HFF-Myc (cell line): Measurements from ENCODE around the gene CSTPP1.
"Not testable (repeated sequence)": the region's sequence is repeated elsewhere in the genome, so short reads cannot be mapped to it uniquely, and the experiment has no call there.

Experiments used
- DNase-seq: peaks from one replicate; pipeline ENCODE4 v3.0.0-alpha.2; 2011; ENCODE audit warnings: low read depth; ENCODE audit errors: extremely low read depth
- H3K4me3 ChIP-seq: replicated peaks from 2 replicates; pipeline ENCODE4 v1.5.1; 2011; ENCODE audit warnings: low read depth, mild to moderate bottlenecking, control low read depth, low read length
- CTCF ChIP-seq: IDR thresholded peaks from 2 replicates; pipeline ENCODE4 v1.5.1; 2012; ENCODE audit warnings: mild to moderate bottlenecking, low read depth, low read length, control low read depth; ENCODE audit errors: missing control alignments

The CSTPP1 gene

DNA sequence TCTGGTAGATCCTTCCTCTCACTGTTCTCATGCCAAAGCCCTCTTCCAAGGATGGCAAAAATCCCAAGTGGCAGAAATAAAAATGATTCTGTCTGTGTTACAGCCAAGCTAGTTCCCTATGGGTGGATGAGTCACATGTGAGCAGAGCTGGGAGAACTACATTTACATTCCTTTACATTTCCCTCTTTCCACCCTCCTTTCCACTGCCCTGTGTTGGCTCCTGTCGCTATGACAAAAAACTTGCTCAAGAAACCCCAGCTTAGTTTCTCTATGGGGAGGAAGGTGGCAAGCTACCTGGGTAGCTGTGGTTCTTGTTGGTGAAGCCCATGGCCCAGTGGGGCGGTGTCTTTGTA lies 268.1 kb downstream of the CSTPP1 start:
- DNase-seq: no peak
- TF ChIP-seq CTCF: no peak
- H3K4me3 ChIP-seq: no peak overlapping the region

- not testable (repeated sequence) for DNase-seq
These were observed 270.0 kb downstream of the CSTPP1 start for GRCh38 chr11:47206577-47206976.

DNA sequence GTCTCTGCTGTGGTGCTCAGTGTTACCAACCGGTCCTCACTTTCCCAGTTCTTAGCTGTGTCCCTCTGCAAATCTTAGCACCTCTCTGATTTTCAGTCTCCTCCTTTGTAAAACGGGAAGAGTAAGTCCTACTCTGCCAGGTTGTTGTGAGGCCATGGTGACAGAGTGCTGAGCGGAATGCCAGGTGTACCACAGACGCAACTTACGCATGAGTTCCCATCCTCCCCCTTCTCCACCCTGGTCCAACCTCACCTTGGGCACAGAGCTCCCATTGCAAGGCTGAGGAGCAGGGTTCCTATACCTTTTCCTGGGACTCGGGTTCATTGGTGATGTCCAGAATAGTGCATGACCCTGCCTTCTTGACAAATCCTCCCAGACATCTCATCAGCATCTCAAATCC lies 270.9 kb downstream of the CSTPP1 start:
- TF ChIP-seq CTCF: no peak
- DNase-seq: no peak
- no peak overlapping the region for H3K4me3 ChIP-seq

More at GRCh38 chr11:47206577-47206976, 270.0 kb downstream of the CSTPP1 start:
- not testable (repeated sequence) for H3K4me3 ChIP-seq

- DNase-seq, H3K4me3 ChIP-seq: not testable (repeated sequence)
These were observed 271.5 kb downstream of the CSTPP1 start for GRCh38 chr11:47208008-47208552.

GRCh38 chr11:47208628-47209027 lies 272.1 kb downstream of the CSTPP1 start:
- no peak for TF ChIP-seq CTCF
- no peak overlapping the region for H3K4me3 ChIP-seq
- DNase-seq: no peak
